GM18511 (cell line): ENCODE data around the gene DNAJC5.
"Not testable (repeated sequence)": the region's sequence is repeated elsewhere in the genome, so short reads cannot be mapped to it uniquely, and the experiment has no call there.

ENCODE experiments used
- ATAC-seq: cut with Tn5 transposase; IDR thresholded peaks from one replicate; pipeline ENCODE4 v1.9.1; 2021; ENCODE audit warnings: mild to moderate bottlenecking, moderate library complexity; ENCODE audit not compliant: unreplicated experiment

DNAJC5 gene

GRCh38 chr20:63952769-63953168, 57.8 kb downstream of the DNAJC5 start:
- ATAC-seq, result no peak

- no peak for ATAC-seq
Observed at GRCh38 chr20:63953764-63954429, 59.0 kb downstream of the DNAJC5 start.

- peak; percentile 28 for ATAC-seq
Observed at GRCh38 chr20:63955281-63955826, 60.4 kb downstream of the DNAJC5 start.

- ATAC-seq, result peak; percentile 76
Observed at GRCh38 chr20:63955827-63956663, 61.1 kb downstream of the DNAJC5 start, which contains the start of gene UCKL1. Gene UCKL1 (minus strand): TSS chr20:63956416. CDS start chr20:63956372, 44 bp downstream.

GRCh38 chr20:63956664-63957003, 61.7 kb downstream of the DNAJC5 start:
- ATAC-seq, result peak; percentile 10

- no peak for ATAC-seq
Observed at GRCh38 chr20:63957004-63957689, 62.2 kb downstream of the DNAJC5 start.

- no peak for ATAC-seq
Observed at GRCh38 chr20:63957690-63958441, 62.9 kb downstream of the DNAJC5 start.

GRCh38 chr20:63958471-63958870, 63.5 kb downstream of the DNAJC5 start:
- ATAC-seq, result no peak

GRCh38 chr20:63958964-63959698, 64.2 kb downstream of the DNAJC5 start:
- no peak for ATAC-seq

- ATAC-seq, result no peak
Observed at GRCh38 chr20:63959699-63960075, 64.8 kb downstream of the DNAJC5 start.

- not testable (repeated sequence) for ATAC-seq
Observed at GRCh38 chr20:63960654-63961621, 66.0 kb downstream of the DNAJC5 start.

- ATAC-seq, result no peak
Observed at GRCh38 chr20:63961664-63962425, 66.9 kb downstream of the DNAJC5 start.

DNA sequence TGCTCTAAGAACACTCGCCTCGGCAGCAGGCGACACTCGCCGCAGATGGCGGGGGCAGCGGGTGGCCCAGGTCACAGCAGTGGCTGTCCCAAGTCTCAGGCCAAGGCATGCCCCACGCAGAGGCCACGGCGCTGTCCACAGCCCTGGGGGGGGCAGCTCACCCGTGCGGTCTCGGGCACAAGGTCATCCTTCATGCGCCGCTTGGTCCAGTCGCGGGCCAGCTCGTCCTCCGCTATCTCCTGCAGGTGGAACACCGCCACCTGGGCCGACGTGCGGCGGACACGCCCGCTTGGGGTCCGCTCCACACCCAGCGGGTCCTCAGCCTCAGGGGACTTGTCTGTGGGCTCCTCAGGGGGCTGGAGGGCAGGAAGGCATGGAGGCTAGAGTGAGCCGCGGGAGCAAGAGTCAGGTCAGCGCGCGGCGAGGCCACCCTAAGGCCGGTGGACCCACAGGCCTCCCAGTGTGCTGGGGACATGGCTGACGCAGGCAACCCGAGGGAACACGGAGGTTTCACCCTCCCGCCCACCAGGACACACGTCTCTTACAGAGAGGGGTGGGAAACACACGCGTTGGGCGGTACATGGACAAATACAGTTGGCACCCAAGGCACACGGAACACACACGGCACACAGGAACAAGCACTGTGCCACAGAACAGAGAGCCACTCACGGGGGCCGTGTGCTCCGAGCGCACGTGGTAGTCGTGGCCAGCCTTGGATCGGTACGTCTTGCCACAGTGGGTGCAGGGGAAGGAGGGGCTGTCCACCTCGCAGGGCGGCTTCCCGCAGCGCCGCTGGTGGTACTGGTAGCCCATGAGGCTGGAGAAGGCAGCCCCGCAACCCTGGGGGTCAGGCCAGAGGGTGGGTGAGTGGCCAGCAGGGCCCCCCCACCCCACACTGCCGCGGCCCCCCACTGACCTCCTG, 67.8 kb downstream of the DNAJC5 start:
- no peak for ATAC-seq

DNA sequence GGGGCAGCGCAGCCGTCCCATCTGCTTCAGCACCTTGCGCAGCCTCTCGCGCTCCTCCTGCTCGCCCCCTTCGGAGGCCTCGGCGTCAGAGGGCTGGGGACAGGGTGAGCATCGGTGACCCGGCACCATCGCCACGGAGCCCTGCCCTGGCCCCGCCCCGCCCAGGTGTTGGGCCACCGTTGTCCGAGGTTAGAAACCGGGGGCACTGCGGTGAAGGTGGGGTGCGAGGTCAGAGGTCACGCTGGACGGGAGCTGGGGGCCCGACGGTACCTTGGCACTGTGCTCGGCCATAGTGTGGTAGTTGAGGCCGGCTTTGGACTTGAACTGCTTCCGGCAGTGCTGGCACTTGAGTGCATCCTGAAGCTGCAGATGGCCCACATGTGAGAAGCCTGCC, 68.4 kb downstream of the DNAJC5 start:
- no peak for ATAC-seq

DNA sequence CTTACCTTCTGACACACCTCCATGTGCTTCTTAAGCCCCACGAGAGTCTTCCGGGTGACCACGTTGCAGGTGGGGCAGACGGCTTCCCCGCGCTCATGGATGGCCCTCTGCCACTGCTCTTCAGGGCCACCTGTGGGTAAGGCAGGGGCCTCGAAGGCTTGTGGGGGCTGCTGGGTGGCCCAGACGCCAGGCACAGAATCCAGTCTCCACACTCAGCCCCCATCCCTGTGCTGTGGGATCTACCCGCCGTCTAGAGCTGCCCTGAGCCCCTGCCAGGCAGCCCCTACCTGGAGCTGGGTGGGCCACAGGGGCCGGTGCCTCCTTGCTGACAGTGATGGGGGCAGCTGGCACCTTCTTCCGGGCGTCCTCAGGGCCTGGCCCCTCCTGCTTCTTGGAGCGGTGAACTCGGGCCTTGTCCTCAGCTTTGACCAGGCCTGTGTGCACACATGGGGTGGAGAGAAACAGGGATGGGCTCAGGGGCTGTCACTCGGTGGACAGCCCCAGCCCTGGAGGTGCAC, 68.9 kb downstream of the DNAJC5 start:
- ATAC-seq, result no peak

- no peak for ATAC-seq
Observed at GRCh38 chr20:63964412-63964811, 69.5 kb downstream of the DNAJC5 start.
